SK-N-SH treated with all-trans-retinoic acid at 6 μM for 48 hours (cell line): ENCODE data around the gene SYVN1.

Experiments
- ATAC-seq: fragments of 200-7000 bp; cut with Tn5 transposase; 3 replicates; pipeline ENCODE4 v1.9.1; 2020; ENCODE audit warnings: mild to moderate bottlenecking, moderate library complexity
- BACH2 ChIP-seq: fragments of 250-450 bp; sonication (Bioruptor Pico); IDR thresholded peaks from 2 replicates; pipeline ENCODE4 v1.9.0; 2021; ENCODE audit warnings: mild to moderate bottlenecking, borderline replicate concordance
- CSDC2 ChIP-seq: fragments of 250-450 bp; sonication (Bioruptor Pico); IDR thresholded peaks from 2 replicates; pipeline ENCODE4 v1.5.0; 2020; ENCODE audit warnings: mild to moderate bottlenecking, moderate library complexity
- ESRRG ChIP-seq: fragments of 250-450 bp; sonication (Bioruptor Pico); IDR thresholded peaks from 2 replicates; pipeline ENCODE4 v1.6.1; 2021; ENCODE audit warnings: mild to moderate bottlenecking
- GLIS3 ChIP-seq: fragments of 250-450 bp; sonication (Bioruptor Pico); IDR thresholded peaks from 2 replicates; pipeline ENCODE4 v1.5.0; 2020; ENCODE audit warnings: mild to moderate bottlenecking, moderate library complexity
- ISL1 ChIP-seq: fragments of 250-450 bp; sonication (Bioruptor Pico); IDR thresholded peaks from 2 replicates; pipeline ENCODE4 v2.1.2; 2022; ENCODE audit warnings: mild to moderate bottlenecking, moderate library complexity
- OSR1 ChIP-seq: fragments of 250-450 bp; sonication (Bioruptor Pico); IDR thresholded peaks from 2 replicates; pipeline ENCODE4 v1.8.0; 2022; ENCODE audit warnings: moderate library complexity, mild to moderate bottlenecking, inconsistent platforms
- PATZ1 ChIP-seq: fragments of 250-450 bp; sonication (Bioruptor Pico); IDR thresholded peaks from 2 replicates; pipeline ENCODE4 v1.8.0; 2020; ENCODE audit warnings: mild to moderate bottlenecking, moderate library complexity, borderline replicate concordance
- POU6F1 ChIP-seq: fragments of 250-450 bp; sonication (Bioruptor Pico); IDR thresholded peaks from 2 replicates; pipeline ENCODE4 v1.8.0; 2021; ENCODE audit warnings: low read depth, mild to moderate bottlenecking, moderate library complexity, borderline replicate concordance
- RARB ChIP-seq: fragments of 250-450 bp; sonication (Bioruptor Pico); IDR thresholded peaks from 2 replicates; pipeline ENCODE4 v1.8.0; 2021; ENCODE audit warnings: mild to moderate bottlenecking, moderate library complexity
- TCF4 ChIP-seq: fragments of 250-450 bp; sonication (Bioruptor Pico); IDR thresholded peaks from 2 replicates; pipeline ENCODE4 v1.8.0; 2021; ENCODE audit warnings: mild to moderate bottlenecking, moderate library complexity, borderline replicate concordance
- ZC3H10 ChIP-seq: fragments of 250-450 bp; sonication (Bioruptor Pico); IDR thresholded peaks from 2 replicates; pipeline ENCODE4 v1.5.1; 2021; ENCODE audit warnings: mild to moderate bottlenecking, moderate library complexity
- ZFP3 ChIP-seq: fragments of 250-450 bp; sonication (Bioruptor Pico); IDR thresholded peaks from 2 replicates; pipeline ENCODE4 v1.5.0; 2020; ENCODE audit warnings: mild to moderate bottlenecking, moderate library complexity
- ZFP30 ChIP-seq: fragments of 450-650 bp; formaldehyde crosslinking; IDR thresholded peaks from 2 replicates; pipeline ENCODE4 v1.5.0; 2022; ENCODE audit warnings: mild to moderate bottlenecking, moderate library complexity
- ZNF565 ChIP-seq: fragments of 450-650 bp; formaldehyde crosslinking; conservative IDR thresholded peaks from 2 replicates; pipeline ENCODE4 v1.5.0; 2020; ENCODE audit warnings: low read depth, mild to moderate bottlenecking, moderate library complexity
- ZNF70 ChIP-seq: fragments of 450-650 bp; formaldehyde crosslinking; IDR thresholded peaks from 2 replicates; pipeline ENCODE4 v1.5.0; 2020; ENCODE audit warnings: mild to moderate bottlenecking, moderate library complexity
- ZNF8 ChIP-seq: fragments of 450-650 bp; formaldehyde crosslinking; IDR thresholded peaks from 2 replicates; pipeline ENCODE4 v1.5.0; 2020; ENCODE audit warnings: mild to moderate bottlenecking, moderate library complexity
- TF ChIP-seq, protein P1 (sequence below): fragments of 250-450 bp; sonication (Bioruptor Pico); IDR thresholded peaks from 2 replicates; pipeline ENCODE4 v1.5.1; 2021; ENCODE audit warnings: mild to moderate bottlenecking, moderate library complexity
- TF ChIP-seq, protein P2 (sequence below): fragments of 250-450 bp; sonication (Bioruptor Pico); IDR thresholded peaks from 2 replicates; pipeline ENCODE4 v1.5.1; 2020; ENCODE audit warnings: low read depth, mild to moderate bottlenecking, moderate library complexity
- TF ChIP-seq, protein P3 (sequence below): fragments of 250-450 bp; sonication (Bioruptor Pico); IDR thresholded peaks from 2 replicates; pipeline ENCODE4 v1.5.0; 2020; ENCODE audit warnings: mild to moderate bottlenecking, moderate library complexity

The SYVN1 gene

DNA sequence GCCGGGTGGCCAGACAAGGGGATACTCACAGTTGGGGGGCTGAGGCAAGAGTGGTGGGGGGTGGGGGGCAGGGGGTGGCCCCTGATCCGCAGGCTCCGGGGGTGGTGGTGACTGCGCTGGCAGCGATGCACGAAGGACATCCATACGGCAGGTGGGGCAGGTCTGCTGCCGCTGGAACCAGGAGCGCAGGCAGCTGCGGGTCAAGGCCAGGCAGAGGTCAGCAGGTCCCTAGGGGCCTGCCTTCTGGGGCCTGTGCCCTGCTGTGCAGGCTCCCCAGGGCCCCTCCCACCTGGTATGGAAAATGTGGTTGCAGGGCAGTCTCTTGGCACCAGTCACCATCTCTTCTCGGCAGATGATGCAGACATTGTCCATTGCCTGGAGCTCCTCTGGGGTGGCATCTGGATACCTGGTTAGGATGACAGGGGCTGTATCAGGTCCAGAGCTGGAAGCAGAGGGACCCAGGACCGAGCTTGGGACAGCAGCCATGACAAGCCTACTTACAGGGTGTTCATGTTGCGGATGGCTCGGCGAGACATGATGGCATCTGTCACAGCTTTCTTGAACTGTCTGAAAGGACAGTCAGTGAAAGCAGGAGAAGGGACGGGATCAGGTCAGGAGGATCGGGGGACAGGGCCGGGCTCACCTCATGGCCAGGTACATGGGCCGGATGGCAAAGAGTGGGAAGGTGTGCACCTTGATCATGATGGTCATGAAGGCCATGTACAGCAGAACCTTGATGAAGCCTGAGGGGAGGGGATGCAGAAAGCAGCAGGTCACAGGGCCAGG lies 3.5 kb downstream of the SYVN1 start (continued):
- TF ChIP-seq POU6F1: no peak
- TF ChIP-seq ESRRG (CRISPR knock-in tag): no peak
- no peak for TF ChIP-seq ZNF565

- no peak for TF ChIP-seq PATZ1 (CRISPR knock-in tag)
- TF ChIP-seq TCF4 (CRISPR knock-in tag): no peak
- TF ChIP-seq ZFP30 (CRISPR knock-in tag): no peak
- TF ChIP-seq ZNF70 (CRISPR knock-in tag): no peak
- TF ChIP-seq ZNF565: no peak
- no peak for TF ChIP-seq RARB
- no peak for TF ChIP-seq CSDC2 (CRISPR knock-in tag)
- no peak for TF ChIP-seq OSR1 (CRISPR knock-in tag)
- ATAC-seq: no peak
Measured at GRCh38 chr11:65129649-65130441, 4.5 kb downstream of the SYVN1 start.

DNA sequence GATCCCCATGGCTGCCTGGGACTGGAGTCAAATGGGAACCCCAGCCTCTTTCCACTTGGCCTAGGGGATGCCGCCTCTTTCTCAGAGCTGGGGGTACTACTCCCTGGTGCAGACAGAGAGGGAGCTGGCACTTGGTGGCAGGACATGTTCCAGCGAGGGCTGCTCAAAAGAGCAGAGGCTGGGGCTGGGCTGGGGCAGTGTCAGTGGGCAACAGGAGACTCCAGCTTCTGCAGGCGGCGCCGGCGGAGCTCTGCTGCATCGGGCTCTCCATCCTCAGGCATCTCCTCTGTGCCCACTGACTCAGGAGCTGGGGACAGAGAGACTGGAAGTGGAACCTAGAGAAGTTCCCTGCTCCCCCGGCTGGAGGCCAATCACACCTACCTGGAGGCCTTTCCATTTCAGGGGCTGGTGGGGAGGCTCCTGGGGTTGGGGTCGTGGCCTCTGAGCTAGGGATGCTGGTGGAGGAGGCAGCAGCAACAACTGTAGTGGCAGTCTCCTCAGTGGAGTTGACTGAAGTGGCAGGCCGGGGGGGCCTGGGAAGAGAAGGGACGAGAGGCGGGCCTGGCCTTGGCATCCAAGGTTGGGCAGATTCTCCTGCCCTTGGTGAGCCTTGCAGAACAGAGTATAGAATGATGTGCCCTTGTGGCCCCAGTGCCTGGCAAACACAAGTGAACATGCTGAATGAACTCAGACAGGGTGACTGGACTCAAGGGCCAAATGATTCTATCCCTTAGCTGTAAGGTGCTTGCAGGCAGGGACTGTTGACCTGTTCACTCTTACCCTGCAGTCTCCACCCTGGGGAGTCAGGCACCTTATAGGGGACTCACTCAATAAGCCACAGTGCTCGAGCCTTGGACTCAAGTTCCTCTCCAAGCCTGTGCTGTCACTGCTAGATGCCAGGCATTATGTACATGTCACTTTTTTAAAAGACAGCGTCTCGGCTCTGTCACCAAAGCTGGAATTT lies 5.9 kb downstream of the SYVN1 start:
- ATAC-seq: no peak; the same call in 2 of the 3 replicates
- no peak for TF ChIP-seq POU6F1

- no peak; the same call in 2 of the 3 replicates for ATAC-seq
- TF ChIP-seq ZNF565 (no peak), ZC3H10 (CRISPR knock-in tag) (no peak), PATZ1 (CRISPR knock-in tag) (no peak), GLIS3 (no peak), ZFP3 (CRISPR knock-in tag) (no peak), ISL1 (no peak), ZFP30 (CRISPR knock-in tag) (no peak), ZNF8 (CRISPR knock-in tag) (no peak), BACH2 (no peak)
- TF ChIP-seq, protein P1, sequence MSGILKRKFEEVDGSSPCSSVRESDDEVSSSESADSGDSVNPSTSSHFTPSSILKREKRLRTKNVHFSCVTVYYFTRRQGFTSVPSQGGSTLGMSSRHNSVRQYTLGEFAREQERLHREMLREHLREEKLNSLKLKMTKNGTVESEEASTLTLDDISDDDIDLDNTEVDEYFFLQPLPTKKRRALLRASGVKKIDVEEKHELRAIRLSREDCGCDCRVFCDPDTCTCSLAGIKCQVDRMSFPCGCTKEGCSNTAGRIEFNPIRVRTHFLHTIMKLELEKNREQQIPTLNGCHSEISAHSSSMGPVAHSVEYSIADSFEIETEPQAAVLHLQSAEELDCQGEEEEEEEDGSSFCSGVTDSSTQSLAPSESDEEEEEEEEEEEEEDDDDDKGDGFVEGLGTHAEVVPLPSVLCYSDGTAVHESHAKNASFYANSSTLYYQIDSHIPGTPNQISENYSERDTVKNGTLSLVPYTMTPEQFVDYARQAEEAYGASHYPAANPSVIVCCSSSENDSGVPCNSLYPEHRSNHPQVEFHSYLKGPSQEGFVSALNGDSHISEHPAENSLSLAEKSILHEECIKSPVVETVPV: no peak
- TF ChIP-seq, protein P2, sequence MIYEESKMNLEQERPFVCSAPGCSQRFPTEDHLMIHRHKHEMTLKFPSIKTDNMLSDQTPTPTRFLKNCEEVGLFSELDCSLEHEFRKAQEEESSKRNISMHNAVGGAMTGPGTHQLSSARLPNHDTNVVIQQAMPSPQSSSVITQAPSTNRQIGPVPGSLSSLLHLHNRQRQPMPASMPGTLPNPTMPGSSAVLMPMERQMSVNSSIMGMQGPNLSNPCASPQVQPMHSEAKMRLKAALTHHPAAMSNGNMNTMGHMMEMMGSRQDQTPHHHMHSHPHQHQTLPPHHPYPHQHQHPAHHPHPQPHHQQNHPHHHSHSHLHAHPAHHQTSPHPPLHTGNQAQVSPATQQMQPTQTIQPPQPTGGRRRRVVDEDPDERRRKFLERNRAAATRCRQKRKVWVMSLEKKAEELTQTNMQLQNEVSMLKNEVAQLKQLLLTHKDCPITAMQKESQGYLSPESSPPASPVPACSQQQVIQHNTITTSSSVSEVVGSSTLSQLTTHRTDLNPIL: no peak
- TF ChIP-seq, protein P3, sequence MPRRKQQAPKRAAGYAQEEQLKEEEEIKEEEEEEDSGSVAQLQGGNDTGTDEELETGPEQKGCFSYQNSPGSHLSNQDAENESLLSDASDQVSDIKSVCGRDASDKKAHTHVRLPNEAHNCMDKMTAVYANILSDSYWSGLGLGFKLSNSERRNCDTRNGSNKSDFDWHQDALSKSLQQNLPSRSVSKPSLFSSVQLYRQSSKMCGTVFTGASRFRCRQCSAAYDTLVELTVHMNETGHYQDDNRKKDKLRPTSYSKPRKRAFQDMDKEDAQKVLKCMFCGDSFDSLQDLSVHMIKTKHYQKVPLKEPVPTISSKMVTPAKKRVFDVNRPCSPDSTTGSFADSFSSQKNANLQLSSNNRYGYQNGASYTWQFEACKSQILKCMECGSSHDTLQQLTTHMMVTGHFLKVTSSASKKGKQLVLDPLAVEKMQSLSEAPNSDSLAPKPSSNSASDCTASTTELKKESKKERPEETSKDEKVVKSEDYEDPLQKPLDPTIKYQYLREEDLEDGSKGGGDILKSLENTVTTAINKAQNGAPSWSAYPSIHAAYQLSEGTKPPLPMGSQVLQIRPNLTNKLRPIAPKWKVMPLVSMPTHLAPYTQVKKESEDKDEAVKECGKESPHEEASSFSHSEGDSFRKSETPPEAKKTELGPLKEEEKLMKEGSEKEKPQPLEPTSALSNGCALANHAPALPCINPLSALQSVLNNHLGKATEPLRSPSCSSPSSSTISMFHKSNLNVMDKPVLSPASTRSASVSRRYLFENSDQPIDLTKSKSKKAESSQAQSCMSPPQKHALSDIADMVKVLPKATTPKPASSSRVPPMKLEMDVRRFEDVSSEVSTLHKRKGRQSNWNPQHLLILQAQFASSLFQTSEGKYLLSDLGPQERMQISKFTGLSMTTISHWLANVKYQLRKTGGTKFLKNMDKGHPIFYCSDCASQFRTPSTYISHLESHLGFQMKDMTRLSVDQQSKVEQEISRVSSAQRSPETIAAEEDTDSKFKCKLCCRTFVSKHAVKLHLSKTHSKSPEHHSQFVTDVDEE (CRISPR knock-in tag): no peak
Measured at GRCh38 chr11:65127473-65128181, 6.7 kb downstream of the SYVN1 start.
